GM18868 (cell line): Measurements from ENCODE around the gene ZNF891.

Experiments
- ATAC-seq: cut with Tn5 transposase; IDR thresholded peaks from one replicate; pipeline ENCODE4 v1.9.1; 2021; ENCODE audit warnings: mild to moderate bottlenecking, moderate library complexity; ENCODE audit not compliant: unreplicated experiment

Gene ZNF891

GRCh38 chr12:133063556-133063955, 66.5 kb downstream of the ZNF891 start:
- no peak for ATAC-seq

- no peak for ATAC-seq
These were observed 68.1 kb downstream of the ZNF891 start for GRCh38 chr12:133061954-133062353.

- ATAC-seq = no peak
These were observed 71.6 kb downstream of the ZNF891 start for GRCh38 chr12:133058203-133059113.

GRCh38 chr12:133057446-133057845, 72.6 kb downstream of the ZNF891 start:
- no peak for ATAC-seq
